ENCODE data around the gene KCTD14.
"Not testable (repeated sequence)": the region's sequence is repeated elsewhere in the genome, so short reads cannot be mapped to it uniquely, and the experiment has no call there.

The KCTD14 gene

DNA sequence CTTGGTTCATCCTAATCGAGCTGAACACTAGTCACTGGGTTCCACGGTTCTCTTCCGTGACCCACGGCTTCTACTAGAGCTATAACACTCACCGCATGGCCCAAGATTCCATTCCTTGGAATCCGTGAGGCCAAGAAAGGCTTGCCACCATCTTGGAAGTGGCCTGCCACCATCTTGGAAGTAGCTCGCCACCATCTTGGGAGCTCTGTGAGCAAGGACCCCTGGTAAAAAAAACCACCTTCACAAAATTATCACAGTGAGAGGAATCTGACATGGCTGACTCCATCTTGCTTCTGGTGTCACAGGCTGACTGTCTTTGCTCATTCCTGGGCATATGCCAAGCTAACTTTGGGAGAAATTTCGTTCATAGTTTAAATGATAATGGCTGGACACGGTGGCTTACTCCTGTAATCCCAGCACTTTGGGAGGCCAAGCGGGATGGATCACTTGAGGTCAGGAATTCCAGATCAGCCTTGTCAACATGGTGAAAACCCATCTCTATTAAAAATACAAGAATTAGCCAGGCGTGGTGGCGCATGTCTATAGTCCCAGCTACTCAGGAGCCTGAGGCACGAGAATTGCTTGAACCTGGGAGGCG, 18.9 kb upstream of the KCTD14 start:
- no peaks in the 10 kb centered on the region for H3K9me2 ChIP-seq (replicated peaks; ENCODE audit: insufficient read depth, low read length)
- TF ChIP-seq EZH2 (optimal IDR thresholded peaks at IDR 0.05; ENCODE audit: low read depth, low read length) (no peak), EZH2phosphoT487 (IDR thresholded peaks at IDR 0.05; ENCODE audit: low read length) (no peak)
- TF ChIP-seq, protein P1, sequence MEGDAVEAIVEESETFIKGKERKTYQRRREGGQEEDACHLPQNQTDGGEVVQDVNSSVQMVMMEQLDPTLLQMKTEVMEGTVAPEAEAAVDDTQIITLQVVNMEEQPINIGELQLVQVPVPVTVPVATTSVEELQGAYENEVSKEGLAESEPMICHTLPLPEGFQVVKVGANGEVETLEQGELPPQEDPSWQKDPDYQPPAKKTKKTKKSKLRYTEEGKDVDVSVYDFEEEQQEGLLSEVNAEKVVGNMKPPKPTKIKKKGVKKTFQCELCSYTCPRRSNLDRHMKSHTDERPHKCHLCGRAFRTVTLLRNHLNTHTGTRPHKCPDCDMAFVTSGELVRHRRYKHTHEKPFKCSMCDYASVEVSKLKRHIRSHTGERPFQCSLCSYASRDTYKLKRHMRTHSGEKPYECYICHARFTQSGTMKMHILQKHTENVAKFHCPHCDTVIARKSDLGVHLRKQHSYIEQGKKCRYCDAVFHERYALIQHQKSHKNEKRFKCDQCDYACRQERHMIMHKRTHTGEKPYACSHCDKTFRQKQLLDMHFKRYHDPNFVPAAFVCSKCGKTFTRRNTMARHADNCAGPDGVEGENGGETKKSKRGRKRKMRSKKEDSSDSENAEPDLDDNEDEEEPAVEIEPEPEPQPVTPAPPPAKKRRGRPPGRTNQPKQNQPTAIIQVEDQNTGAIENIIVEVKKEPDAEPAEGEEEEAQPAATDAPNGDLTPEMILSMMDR (IDR thresholded peaks at IDR 0.05; ENCODE audit: low read length): no peak
- H3K9me3 ChIP-seq (replicated peaks; ENCODE audit: insufficient read depth, low read length): no peaks in the 10 kb centered on the region
- H3K4me3 ChIP-seq (ENCODE audit: low read length): no peak overlapping the region
- no peaks in the 10 kb centered on the region for H3F3A ChIP-seq (ENCODE audit: insufficient read depth, low read length)
- H3K36me3 ChIP-seq (replicated peaks; ENCODE audit: insufficient read depth, low read length): no peaks in the 10 kb centered on the region
- DNase-seq: no peak
- H3K27me3 ChIP-seq (replicated peaks; ENCODE audit: insufficient read depth, low read length): no peaks in the 10 kb centered on the region
- no peaks in the 10 kb centered on the region for H3K79me2 ChIP-seq (ENCODE audit: low read length)
- no peaks in the 10 kb centered on the region for H4K20me1 ChIP-seq (ENCODE audit: insufficient read depth, low read length)
- no peak overlapping the region for H3K9ac ChIP-seq (ENCODE audit: low read length)
- H2AFZ ChIP-seq (ENCODE audit: low read length): no peak overlapping the region
- no peak overlapping the region for H3K27ac ChIP-seq (ENCODE audit: low read length)
- H3K4me2 ChIP-seq (ENCODE audit: low read depth, low read length): no peak overlapping the region
- H3K4me1 ChIP-seq (ENCODE audit: low read length): peaks cover 8% of the 10 kb centered on the region; the same call in 1 of the 2 replicates

- H2AFZ ChIP-seq (ENCODE audit: low read length); H4K20me1 ChIP-seq (ENCODE audit: insufficient read depth, low read length); H3K9ac ChIP-seq (ENCODE audit: low read length): not testable (repeated sequence)
Observed at GRCh38 chr11:78041380-78041719, 18.3 kb upstream of the KCTD14 start.

GRCh38 chr11:78040691-78041379, 17.8 kb upstream of the KCTD14 start:
- Histone ChIP-seq H4K20me1 (ENCODE audit: insufficient read depth, low read length) (no peaks in the 10 kb centered on the region), H3K36me3 (replicated peaks; ENCODE audit: insufficient read depth, low read length) (no peaks in the 10 kb centered on the region), H3F3A (ENCODE audit: insufficient read depth, low read length) (no peaks in the 10 kb centered on the region), H3K79me2 (ENCODE audit: low read length) (no peaks in the 10 kb centered on the region), H3K9me3 (replicated peaks; ENCODE audit: insufficient read depth, low read length) (no peaks in the 10 kb centered on the region), H3K4me1 (ENCODE audit: low read length) (peaks cover 5% of the 10 kb centered on the region; the same call in 1 of the 2 replicates), H3K27ac (ENCODE audit: low read length) (no peak overlapping the region), H3K9ac (ENCODE audit: low read length) (no peak overlapping the region), H2AFZ (ENCODE audit: low read length) (no peak overlapping the region), H3K4me2 (ENCODE audit: low read depth, low read length) (no peak overlapping the region), H3K4me3 (ENCODE audit: low read length) (no peak overlapping the region), H3K27me3 (replicated peaks; ENCODE audit: insufficient read depth, low read length) (no peaks in the 10 kb centered on the region), H3K9me2 (replicated peaks; ENCODE audit: insufficient read depth, low read length) (no peaks in the 10 kb centered on the region)
- DNase-seq: no peak
- TF ChIP-seq EZH2phosphoT487 (IDR thresholded peaks at IDR 0.05; ENCODE audit: low read length): no peak

More at GRCh38 chr11:78041380-78041719, 18.3 kb upstream of the KCTD14 start:
- H3K9me3 ChIP-seq (replicated peaks; ENCODE audit: insufficient read depth, low read length); H3K9me2 ChIP-seq (replicated peaks; ENCODE audit: insufficient read depth, low read length); H3K27me3 ChIP-seq (replicated peaks; ENCODE audit: insufficient read depth, low read length); H3K79me2 ChIP-seq (ENCODE audit: low read length); H3K36me3 ChIP-seq (replicated peaks; ENCODE audit: insufficient read depth, low read length); H3F3A ChIP-seq (ENCODE audit: insufficient read depth, low read length); H3K27ac ChIP-seq (ENCODE audit: low read length); H3K4me1 ChIP-seq (ENCODE audit: low read length); DNase-seq; H3K4me2 ChIP-seq (ENCODE audit: low read depth, low read length); H3K4me3 ChIP-seq (ENCODE audit: low read length): not testable (repeated sequence)

- TF ChIP-seq, protein P1 (IDR thresholded peaks at IDR 0.05; ENCODE audit: low read length): no peak
- TF ChIP-seq EZH2phosphoT487 (IDR thresholded peaks at IDR 0.05; ENCODE audit: low read length) (no peak), EZH2 (optimal IDR thresholded peaks at IDR 0.05; ENCODE audit: low read depth, low read length) (no peak)
- H3K4me2 ChIP-seq (ENCODE audit: low read depth, low read length): peak overlapping the region; percentile 28
Observed at GRCh38 chr11:78039919-78040671, 17.0 kb upstream of the KCTD14 start.

More at GRCh38 chr11:78039919-78040671, 17.0 kb upstream of the KCTD14 start:
- Histone ChIP-seq H3K9ac (ENCODE audit: low read length) (peak overlapping the region; percentile 35; the same call in 1 of the 2 replicates), H2AFZ (ENCODE audit: low read length) (peak overlapping the region; percentile 74), H3K9me3 (replicated peaks; ENCODE audit: insufficient read depth, low read length) (no peaks in the 10 kb centered on the region), H3K79me2 (ENCODE audit: low read length) (no peaks in the 10 kb centered on the region), H3F3A (ENCODE audit: insufficient read depth, low read length) (no peaks in the 10 kb centered on the region), H3K27me3 (replicated peaks; ENCODE audit: insufficient read depth, low read length) (no peaks in the 10 kb centered on the region), H3K4me3 (ENCODE audit: low read length) (peak overlapping the region; percentile 44), H3K4me1 (ENCODE audit: low read length) (peaks cover 3% of the 10 kb centered on the region; the same call in 1 of the 2 replicates), H3K36me3 (replicated peaks; ENCODE audit: insufficient read depth, low read length) (no peaks in the 10 kb centered on the region), H4K20me1 (ENCODE audit: insufficient read depth, low read length) (no peaks in the 10 kb centered on the region), H3K9me2 (replicated peaks; ENCODE audit: insufficient read depth, low read length) (no peaks in the 10 kb centered on the region), H3K27ac (ENCODE audit: low read length) (no peak overlapping the region)
- DNase-seq: peak; percentile 47

Data from MM.1S (cell line).